HEK293T (cell line): Measurements from ENCODE around the gene XPO4.

Experiments
- CTCF ChIA-PET: fragments of 350-600 bp; formaldehyde crosslinking; extraction: SDS; loops from one replicate; lab custom pipeline; 2021; ENCODE audit warnings: antibody characterized with exemption, inconsistent platforms; lab: Yijun Ruan, JAX
- POLR2A ChIA-PET: fragments of 350-600 bp; formaldehyde crosslinking; extraction: SDS; loops from one replicate; lab custom pipeline; 2020; ENCODE audit warnings: antibody characterized with exemption, inconsistent platforms; lab: Yijun Ruan, JAX
- DNase-seq: peaks from one replicate; pipeline ENCODE4 v3.0.0; 2012; ENCODE audit warnings: mixed read lengths; ENCODE audit errors: extremely low spot score
- ARNT ChIP-seq: fragments of 450-650 bp; IDR thresholded peaks from 2 replicates; pipeline ENCODE4 v1.6.1; 2017; ENCODE audit warnings: mild to moderate bottlenecking
- BHLHE40 ChIP-seq: fragments of 450-650 bp; IDR thresholded peaks from 2 replicates; pipeline ENCODE4 v1.6.1; 2016; ENCODE audit warnings: mild to moderate bottlenecking, moderate library complexity, borderline replicate concordance
- CTBP1 ChIP-seq: fragments of 450-650 bp; IDR thresholded peaks from 2 replicates; pipeline ENCODE4 v1.6.1; 2016; ENCODE audit warnings: borderline replicate concordance
- ELF4 ChIP-seq: fragments of 450-650 bp; IDR thresholded peaks from 2 replicates; pipeline ENCODE4 v1.6.1; 2017; ENCODE audit warnings: antibody characterized with exemption
- FOXA1 ChIP-seq: fragments of 450-650 bp; IDR thresholded peaks from 2 replicates; pipeline ENCODE4 v1.6.1; 2016; ENCODE audit warnings: mild to moderate bottlenecking
- FOXK2 ChIP-seq: fragments of 450-650 bp; IDR thresholded peaks from 2 replicates; pipeline ENCODE4 v1.6.1; 2016; ENCODE audit warnings: mild to moderate bottlenecking
- FOXM1 ChIP-seq: fragments of 450-650 bp; IDR thresholded peaks from 2 replicates; pipeline ENCODE4 v1.6.1; 2017; ENCODE audit warnings: mild to moderate bottlenecking, borderline replicate concordance
- HDGF ChIP-seq: fragments of 450-650 bp; IDR thresholded peaks from 2 replicates; pipeline ENCODE4 v1.6.1; 2017; ENCODE audit warnings: antibody characterized with exemption, borderline replicate concordance
- L3MBTL2 ChIP-seq: fragments of 450-650 bp; conservative IDR thresholded peaks from 2 replicates; pipeline ENCODE4 v1.6.1; 2016; ENCODE audit warnings: mild to moderate bottlenecking
- LEF1 ChIP-seq: fragments of 450-650 bp; IDR thresholded peaks from 2 replicates; pipeline ENCODE4 v1.6.1; 2017; ENCODE audit warnings: mild to moderate bottlenecking, borderline replicate concordance
- NFRKB ChIP-seq: fragments of 450-650 bp; IDR thresholded peaks from 2 replicates; pipeline ENCODE4 v1.6.1; 2016; ENCODE audit warnings: mild to moderate bottlenecking, moderate library complexity
- SP1 ChIP-seq: fragments of 450-650 bp; IDR thresholded peaks from 2 replicates; pipeline ENCODE4 v1.6.1; 2017
- SUZ12 ChIP-seq: fragments of 450-650 bp; IDR thresholded peaks from 2 replicates; pipeline ENCODE4 v1.6.1; 2016; ENCODE audit warnings: mild to moderate bottlenecking
- TARDBP ChIP-seq: fragments of 450-650 bp; IDR thresholded peaks from 2 replicates; pipeline ENCODE4 v1.6.1; 2016
- ZNF384 ChIP-seq: fragments of 450-650 bp; IDR thresholded peaks from 2 replicates; pipeline ENCODE4 v1.6.1; 2016
- TF ChIP-seq, protein P1 (sequence below): fragments of 450-650 bp; IDR thresholded peaks from 2 replicates; pipeline ENCODE4 v1.6.1; 2016

The XPO4 gene

DNA sequence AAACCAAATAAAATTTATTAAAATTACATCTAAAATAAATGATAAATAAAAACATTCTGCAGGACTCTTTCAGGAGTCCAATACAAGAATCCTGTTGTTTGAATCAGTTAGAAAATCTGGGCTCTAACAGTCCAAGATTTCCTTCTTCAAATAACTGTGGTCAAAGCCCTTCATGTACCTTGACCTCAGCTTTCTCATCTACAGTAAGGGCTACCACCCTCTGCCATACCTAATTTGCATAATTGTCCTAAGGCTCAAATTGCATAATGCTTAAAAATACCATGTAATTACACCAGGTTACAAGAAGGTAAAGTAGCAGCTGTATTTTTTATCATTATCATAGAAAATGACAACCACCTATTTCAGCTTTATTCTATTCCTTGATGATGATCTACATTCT lies 54.3 kb downstream of the XPO4 start:
- POLR2A ChIA-PET = interaction anchor here (0.6 kb wide), 1 partner anchor 33 kb away, joined by 3 read pairs; no protein-coding TSS in a partner anchor
- CTCF ChIA-PET = interaction anchor here (0.5 to 1.0 kb wide), 2 partner anchors 14 to 138 kb away, joined by 3 read pairs; no protein-coding TSS in a partner anchor
- TF ChIP-seq ELF4 (no peak), CTBP1 (no peak), TARDBP (no peak), FOXM1 (no peak), BHLHE40 (no peak), NFRKB (no peak)
- no peak for DNase-seq

DNA sequence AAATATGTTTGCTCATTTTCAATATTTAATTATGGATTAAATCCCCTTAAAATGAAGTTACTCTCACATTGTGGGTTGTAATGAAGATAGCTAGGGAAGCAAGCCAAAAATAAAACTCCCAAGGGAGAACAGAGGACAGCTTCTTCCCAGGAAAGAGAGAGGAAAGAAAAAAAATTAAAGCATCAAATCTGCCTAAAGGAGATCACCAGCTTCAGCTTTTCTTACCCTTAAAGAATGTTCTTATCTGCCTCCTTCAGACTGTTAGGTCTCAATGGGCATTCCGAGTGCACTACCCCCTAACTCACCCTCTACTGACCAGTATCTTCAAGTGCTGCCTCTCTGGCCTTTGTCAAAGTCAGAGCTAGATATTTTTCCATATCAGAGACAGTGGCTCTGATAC lies 55.2 kb downstream of the XPO4 start:
- ChIA-PET CTCF (interaction anchor here (0.6 to 1.0 kb wide), 3 partner anchors 15 to 333 kb away, joined by 3 read pairs; no protein-coding TSS in a partner anchor), POLR2A (no interaction called here)
- no peak for TF ChIP-seq SP1
- no peak for TF ChIP-seq ELF4
- no peak for TF ChIP-seq SUZ12
- TF ChIP-seq LEF1 = no peak
- TF ChIP-seq FOXK2 = no peak
- TF ChIP-seq ZNF384 = no peak
- TF ChIP-seq FOXM1 = no peak
- TF ChIP-seq, protein P1, sequence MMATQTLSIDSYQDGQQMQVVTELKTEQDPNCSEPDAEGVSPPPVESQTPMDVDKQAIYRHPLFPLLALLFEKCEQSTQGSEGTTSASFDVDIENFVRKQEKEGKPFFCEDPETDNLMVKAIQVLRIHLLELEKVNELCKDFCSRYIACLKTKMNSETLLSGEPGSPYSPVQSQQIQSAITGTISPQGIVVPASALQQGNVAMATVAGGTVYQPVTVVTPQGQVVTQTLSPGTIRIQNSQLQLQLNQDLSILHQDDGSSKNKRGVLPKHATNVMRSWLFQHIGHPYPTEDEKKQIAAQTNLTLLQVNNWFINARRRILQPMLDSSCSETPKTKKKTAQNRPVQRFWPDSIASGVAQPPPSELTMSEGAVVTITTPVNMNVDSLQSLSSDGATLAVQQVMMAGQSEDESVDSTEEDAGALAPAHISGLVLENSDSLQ = no peak
- no peak for TF ChIP-seq NFRKB
- TF ChIP-seq BHLHE40 = no peak
- no peak for TF ChIP-seq ARNT
- no peak for TF ChIP-seq FOXA1
- TF ChIP-seq L3MBTL2 = no peak
- no peak for TF ChIP-seq CTBP1
- TF ChIP-seq HDGF = no peak
- TF ChIP-seq TARDBP = no peak
- no peak for DNase-seq

DNA sequence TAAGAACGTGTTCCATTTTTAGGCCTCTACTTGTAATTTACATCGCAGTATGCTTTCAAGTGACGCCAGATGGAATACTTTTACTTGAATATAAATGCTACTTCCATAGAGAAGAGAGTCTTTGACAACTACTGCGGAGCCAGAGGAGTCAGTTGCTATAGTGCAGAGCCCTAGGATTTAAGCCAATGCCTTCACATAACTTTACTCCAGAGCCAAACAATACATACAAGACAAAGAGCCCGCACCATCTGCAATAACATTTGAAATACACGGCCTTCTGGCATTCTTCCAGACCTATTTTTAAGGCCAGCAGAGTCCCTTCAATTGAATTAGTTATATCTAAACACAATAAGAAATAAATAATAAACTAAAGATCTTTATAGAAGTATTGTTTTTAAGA lies 59.4 kb downstream of the XPO4 start:
- ChIA-PET CTCF (interaction anchor here (0.6 kb wide), 1 partner anchor 258 kb away, joined by 3 read pairs; no protein-coding TSS in a partner anchor), POLR2A (no interaction called here)
- no peak for DNase-seq

DNA sequence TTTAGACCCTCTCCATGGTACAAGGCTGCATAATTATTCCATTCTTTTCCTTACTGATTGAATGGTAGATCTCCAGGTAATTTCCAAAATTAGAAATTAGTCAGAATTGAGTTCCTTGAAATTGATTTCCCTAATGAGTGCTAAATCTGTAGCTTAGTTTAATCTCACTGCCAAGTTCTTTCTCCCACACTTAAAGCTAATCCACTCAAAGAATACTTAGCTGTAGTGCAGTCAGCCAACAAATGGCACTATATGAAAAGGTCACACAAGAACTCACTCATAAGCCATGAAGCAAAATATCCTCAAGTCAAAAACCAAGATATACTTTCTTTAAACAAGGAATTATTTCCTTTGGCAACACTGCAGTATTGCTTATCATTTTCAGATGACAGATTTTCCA lies 62.0 kb downstream of the XPO4 start:
- ChIA-PET POLR2A (no interaction called here), CTCF (interaction anchor here (2.3 kb wide), 1 partner anchor 12 kb away, joined by 7 read pairs; no protein-coding TSS in a partner anchor)
- TF ChIP-seq FOXA1 (no peak), CTBP1 (no peak), NFRKB (no peak), L3MBTL2 (no peak), FOXK2 (no peak), LEF1 (no peak), BHLHE40 (no peak), ARNT (no peak), SP1 (no peak), HDGF (no peak), FOXM1 (no peak), TARDBP (no peak), SUZ12 (no peak), ELF4 (no peak), ZNF384 (no peak)
- TF ChIP-seq, protein P1 = no peak
- no peak for DNase-seq

More for the DNA sequence above, 59.4 kb downstream of the XPO4 start:
- TF ChIP-seq L3MBTL2 (no peak), SUZ12 (no peak), FOXM1 (no peak), NFRKB (no peak), SP1 (no peak), LEF1 (no peak), ZNF384 (no peak), TARDBP (no peak), BHLHE40 (no peak), CTBP1 (no peak), FOXA1 (no peak)
- TF ChIP-seq, protein P1 = no peak

DNA sequence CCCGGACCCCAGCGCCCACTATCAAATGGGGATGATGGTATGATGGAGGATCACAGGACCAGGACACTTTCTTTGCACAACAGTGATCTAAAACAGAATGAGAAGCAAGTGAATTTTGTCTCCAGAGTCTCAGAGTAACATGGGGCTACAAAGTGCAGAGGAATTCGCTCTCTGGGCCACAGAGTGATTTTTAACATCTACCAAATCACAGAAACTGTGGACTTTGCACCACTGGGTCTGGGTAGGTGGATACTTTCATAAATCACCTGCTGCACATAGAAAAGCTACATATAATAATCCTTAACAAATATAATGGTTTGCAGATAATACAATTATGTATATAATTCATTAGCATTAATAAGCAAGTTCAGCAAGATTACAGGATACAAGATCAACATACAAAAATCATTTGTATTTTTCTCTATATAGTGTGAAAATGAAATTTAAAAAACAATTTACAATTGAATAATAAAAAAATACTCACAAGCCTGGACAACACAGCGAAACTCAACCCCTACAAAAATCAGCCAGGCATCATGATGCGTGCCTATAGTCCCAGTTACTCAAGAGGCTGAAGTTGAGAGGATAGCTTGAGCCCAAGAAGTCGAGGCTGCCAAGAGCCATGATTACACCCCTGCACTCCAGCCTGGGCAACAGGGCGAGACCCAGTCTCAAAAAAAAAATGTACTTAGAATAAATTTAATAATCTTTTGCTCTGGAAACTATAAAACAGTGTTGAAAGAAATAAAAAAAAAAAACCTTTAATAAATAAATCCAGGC lies 68.5 kb downstream of the XPO4 start:
- no peak for TF ChIP-seq ZNF384
- TF ChIP-seq SUZ12 = no peak
- TF ChIP-seq FOXM1 = no peak
- no peak for TF ChIP-seq LEF1
- TF ChIP-seq TARDBP = no peak
- TF ChIP-seq CTBP1 = no peak
- TF ChIP-seq, protein P1 = no peak
- no peak for TF ChIP-seq NFRKB
- no peak for TF ChIP-seq FOXA1
- no peak for TF ChIP-seq ARNT
- no peak for TF ChIP-seq L3MBTL2
- TF ChIP-seq SP1 = no peak
- no peak for TF ChIP-seq FOXK2
- no peak for TF ChIP-seq HDGF
- no peak for TF ChIP-seq ELF4
- no peak for TF ChIP-seq BHLHE40
- no peak for DNase-seq
- ChIA-PET POLR2A (no interaction called here), CTCF (interaction anchor here (0.6 kb wide), 1 partner anchor 157 kb away, joined by 4 read pairs; no protein-coding TSS in a partner anchor)
